GM23338 (cell line): ENCODE measurements around the gene TMEM178B.

Source experiments
- CREB1 ChIP-seq: fragments of 250-450 bp; sonication (Bioruptor Pico); IDR thresholded peaks from 2 replicates; pipeline ENCODE4 v1.5.0; 2020; ENCODE audit warnings: low read depth, mild to moderate bottlenecking, moderate library complexity
- CTCF ChIP-seq, 2 experiments: fragments of 200-600 bp in 1 of 2; sonication (generic) in 1 of 2; conservative IDR thresholded peaks; 2 replicates each; pipeline versions ENCODE4 v1.5.1 to v1.6.1; 2016 to 2017; ENCODE audit warnings: antibody characterized with exemption in 2 of 2, low read depth in 2 of 2, mild to moderate bottlenecking in 2 of 2, moderate library complexity in 1 of 2
- ETS1 ChIP-seq: IDR thresholded peaks from 2 replicates; pipeline ENCODE4 v1.6.1; 2016; ENCODE audit warnings: antibody characterized with exemption
- EZH2 ChIP-seq: fragments of 200-600 bp; sonication (generic); IDR thresholded peaks from one replicate; pipeline ENCODE4 v1.8.0; 2017; ENCODE audit warnings: antibody characterized with exemption, mild to moderate bottlenecking, low read depth; ENCODE audit not compliant: unreplicated experiment
- EZH2phosphoT487 ChIP-seq: fragments of 200-600 bp; sonication (generic); IDR thresholded peaks from one replicate; pipeline ENCODE4 v1.8.1; 2018; ENCODE audit warnings: antibody characterized with exemption; ENCODE audit not compliant: unreplicated experiment
- JUNB ChIP-seq: IDR thresholded peaks from one replicate; pipeline ENCODE4 v1.6.1; 2016; ENCODE audit warnings: antibody characterized with exemption; ENCODE audit not compliant: unreplicated experiment
- POLR2AphosphoS5 ChIP-seq: IDR thresholded peaks from 2 replicates; pipeline ENCODE4 v1.6.1; 2016; ENCODE audit warnings: antibody characterized with exemption, low read depth
- REST ChIP-seq: IDR thresholded peaks from one replicate; pipeline ENCODE4 v1.6.1; 2018; ENCODE audit warnings: antibody characterized with exemption; ENCODE audit not compliant: unreplicated experiment
- STAT1 ChIP-seq: IDR thresholded peaks from one replicate; pipeline ENCODE4 v1.6.1; 2016; ENCODE audit warnings: antibody characterized with exemption; ENCODE audit not compliant: unreplicated experiment
- ZNF114 ChIP-seq: fragments of 250-450 bp; sonication (Bioruptor Pico); IDR thresholded peaks from 2 replicates; pipeline ENCODE4 v1.5.0; 2020; ENCODE audit warnings: mild to moderate bottlenecking, moderate library complexity

- TF ChIP-seq CTCF (conservative IDR thresholded peaks at IDR 0.05; ENCODE audit: low read depth in 2 of 2) (no peak), POLR2AphosphoS5 (no peak), EZH2 (no peak), REST (no peak), EZH2phosphoT487 (no peak), CREB1 (CRISPR knock-in tag) (no peak), ZNF114 (CRISPR knock-in tag) (no peak), STAT1 (no peak), ETS1 (no peak), JUNB (no peak)
Measured at GRCh38 chr7:141287936-141288335, 214.1 kb downstream of the TMEM178B start.
